HG03575 (cell line): ENCODE measurements around the gene PDE4B.

Experiments
- ATAC-seq: cut with Tn5 transposase; IDR thresholded peaks from one replicate; pipeline ENCODE4 v1.9.1; 2021; ENCODE audit not compliant: unreplicated experiment, insufficient number of reproducible peaks, low FRiP score; ENCODE audit errors: extremely low read depth

The PDE4B gene

DNA sequence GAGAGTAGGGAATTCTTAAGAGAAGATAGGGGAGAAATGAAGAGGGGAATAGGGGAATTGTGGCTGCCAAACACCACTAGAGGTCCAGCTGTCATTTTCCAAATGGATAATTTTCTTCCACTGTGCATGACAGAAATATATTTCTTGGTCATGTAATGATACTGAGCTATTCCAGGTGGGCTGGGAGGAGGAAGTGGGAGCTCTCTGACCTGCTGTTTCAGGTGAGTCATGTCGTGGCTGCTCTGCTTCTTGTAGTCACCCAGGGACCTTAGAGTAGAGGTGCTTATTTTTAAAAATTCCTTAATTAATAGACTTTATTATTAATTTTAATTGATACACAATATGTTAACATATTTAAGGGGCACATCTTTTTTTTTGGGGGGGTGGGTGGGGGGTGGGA, 11.9 kb downstream of the PDE4B start:
- no peak for ATAC-seq

DNA sequence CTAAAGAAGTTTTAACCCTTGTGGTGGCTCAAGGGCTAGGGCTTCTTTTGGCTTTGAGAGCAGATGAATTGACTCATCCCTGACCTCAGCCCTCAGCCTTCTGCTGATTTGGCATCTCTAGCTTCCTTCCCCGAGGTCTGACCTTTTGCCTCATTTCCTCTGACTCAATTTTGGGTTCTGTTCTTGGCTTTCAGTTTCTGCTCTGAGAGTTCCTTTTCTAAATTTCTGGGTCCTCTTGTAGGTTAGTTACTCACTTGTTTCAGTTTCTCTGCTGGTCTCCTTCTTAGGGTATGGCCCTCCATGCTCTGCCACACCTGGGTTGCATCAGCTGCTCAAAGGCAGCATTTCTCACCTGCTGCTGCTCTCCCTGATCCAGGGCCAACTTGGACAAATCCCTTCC, 19.4 kb downstream of the PDE4B start:
- ATAC-seq = peak; percentile 100

DNA sequence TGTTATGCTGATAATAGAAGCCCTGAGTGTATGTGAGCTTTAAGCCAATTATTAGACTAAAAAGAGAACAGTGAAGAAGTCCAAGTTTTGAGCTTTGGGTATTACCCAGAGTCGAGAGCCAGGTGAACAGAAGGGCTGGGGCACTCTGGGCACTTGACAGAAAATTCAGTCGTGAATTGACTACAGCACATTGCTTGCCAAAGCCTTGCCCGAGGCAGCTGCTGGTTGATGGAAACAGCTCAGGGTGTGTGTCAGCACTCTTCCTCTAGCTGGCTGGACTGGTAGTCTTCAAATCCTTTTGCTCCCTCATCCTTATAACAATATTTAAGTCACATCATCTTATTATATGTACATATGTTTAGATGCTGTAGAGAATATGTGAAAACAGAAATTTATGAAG, 21.3 kb downstream of the PDE4B start:
- no peak for ATAC-seq

DNA sequence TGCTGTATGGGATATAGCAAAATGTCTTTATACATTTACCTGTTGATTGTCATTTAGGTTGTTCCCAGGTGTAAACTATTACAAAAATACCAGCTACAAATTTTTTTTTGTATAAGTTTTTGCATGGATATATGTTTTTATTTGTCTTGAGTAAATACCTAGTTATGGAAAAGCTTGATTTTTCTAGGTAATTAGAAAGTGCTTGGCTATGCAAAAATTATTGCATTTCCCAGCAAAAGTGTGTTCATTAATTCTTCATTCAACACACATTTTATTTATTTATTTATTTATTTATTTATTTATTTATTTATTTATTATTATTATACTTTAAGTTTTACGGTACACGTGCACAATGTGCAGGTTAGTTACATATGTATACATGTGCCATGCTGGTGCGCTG, 22.1 kb downstream of the PDE4B start:
- ATAC-seq = no peak

DNA sequence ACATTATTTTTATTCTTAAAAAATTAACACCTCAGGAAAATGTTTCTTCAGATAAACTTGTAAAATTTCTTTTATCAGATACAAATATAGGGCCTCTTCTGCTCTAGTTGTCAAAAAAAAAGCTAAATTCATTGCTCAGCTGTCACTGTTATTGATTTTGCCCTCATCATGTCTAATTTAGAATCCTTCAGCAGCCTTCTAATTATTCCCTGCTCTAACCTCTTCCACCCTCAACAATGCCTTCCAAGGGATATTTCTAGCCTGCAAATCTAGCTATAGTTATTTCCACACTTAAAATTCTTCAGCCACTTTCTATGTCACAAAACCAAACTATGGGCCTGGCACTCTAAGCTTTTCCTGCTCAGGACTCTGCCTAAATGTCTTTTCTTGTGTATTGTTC, 25.2 kb downstream of the PDE4B start:
- no peak for ATAC-seq

DNA sequence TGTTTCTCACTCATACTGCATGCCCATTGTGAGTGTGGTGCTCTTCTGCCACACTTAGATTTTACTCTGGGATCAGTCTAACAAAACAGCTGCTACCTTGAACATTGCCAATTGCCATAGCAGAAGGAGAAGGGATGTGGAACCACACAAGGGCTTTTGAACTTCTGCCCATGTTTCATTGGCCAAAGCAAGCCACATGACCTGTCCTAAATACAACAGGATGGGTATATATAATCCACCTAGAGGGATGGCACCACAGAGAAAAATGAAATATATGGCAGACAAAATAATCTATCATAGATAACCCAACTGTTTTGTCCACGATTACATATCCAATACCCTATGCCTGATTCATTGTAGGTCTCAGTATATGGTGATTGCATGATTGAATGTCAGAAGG, 26.3 kb downstream of the PDE4B start:
- ATAC-seq = no peak

DNA sequence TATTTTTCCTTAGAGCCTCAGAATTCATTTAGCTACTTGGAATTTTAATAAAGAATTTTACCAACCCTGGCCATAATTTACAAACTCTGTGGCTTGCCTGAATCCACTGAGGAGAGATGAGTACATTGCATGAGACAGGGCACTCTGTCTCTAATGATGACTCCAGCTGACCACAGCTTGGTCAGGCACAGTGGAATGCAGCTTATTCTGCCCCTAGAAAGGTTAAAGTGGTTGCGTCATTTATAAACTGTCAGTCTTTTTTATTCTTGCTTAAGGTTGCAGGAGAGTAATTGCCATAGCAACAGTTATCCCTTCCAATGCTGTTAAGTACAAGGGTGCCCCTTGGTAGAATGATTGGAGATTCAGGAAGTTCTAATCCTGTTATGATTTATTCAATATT, 28.3 kb downstream of the PDE4B start:
- no peak for ATAC-seq

DNA sequence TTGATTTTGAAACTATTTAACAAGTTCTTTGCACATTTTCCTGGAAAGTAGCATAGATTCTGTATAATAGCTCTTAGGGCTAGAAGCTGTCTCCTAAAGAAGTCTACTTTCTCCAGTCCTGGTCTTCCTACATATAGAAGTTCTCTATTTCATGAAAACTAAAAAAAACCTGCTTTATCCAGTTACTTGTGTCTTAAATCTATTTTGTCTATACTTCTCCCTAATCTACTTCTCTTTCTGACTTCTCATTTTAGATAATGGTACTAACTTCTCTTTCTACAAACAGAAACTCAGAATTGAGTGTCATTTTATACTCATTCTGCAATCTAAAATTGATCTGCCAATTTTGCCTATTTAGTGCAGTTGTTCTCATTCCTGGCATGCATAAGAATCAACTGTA, 28.7 kb downstream of the PDE4B start:
- ATAC-seq = no peak

DNA sequence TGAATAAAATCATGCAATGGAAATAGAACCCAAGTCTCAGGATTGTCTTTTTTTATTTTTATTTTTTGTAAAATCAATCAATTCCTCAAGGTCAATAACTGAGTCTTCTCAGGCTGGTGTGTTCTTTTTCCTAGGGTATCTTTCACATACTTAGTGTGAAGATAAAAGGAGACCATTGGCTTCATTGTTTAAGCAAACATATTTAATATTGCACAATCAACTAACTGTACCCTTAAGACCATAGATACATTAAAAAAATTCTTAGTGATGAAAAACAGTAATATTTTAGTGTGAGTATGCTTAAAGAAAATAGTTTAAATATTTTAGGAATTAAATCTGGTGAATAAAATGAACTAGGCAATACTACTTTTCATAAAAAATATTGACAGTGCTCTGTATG, 31.4 kb downstream of the PDE4B start:
- ATAC-seq = no peak

DNA sequence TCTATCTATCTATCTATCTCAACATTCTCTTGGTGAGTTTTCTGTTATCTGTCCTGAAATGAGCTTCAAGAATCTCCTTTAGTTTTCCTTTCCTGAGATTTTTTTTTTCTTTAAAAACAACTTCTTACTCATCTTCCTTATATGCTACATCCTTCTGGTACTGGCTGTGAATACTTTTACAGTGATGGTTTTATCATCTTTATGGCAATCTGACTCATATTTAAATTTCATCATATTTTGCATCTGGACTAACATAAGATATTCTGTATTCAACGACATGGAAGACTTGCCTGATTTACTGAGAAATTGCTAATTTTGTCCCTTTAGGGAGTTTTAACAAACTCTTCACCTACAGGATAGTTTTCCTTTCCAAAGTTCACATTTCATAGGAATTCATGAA, 33.0 kb downstream of the PDE4B start:
- ATAC-seq = no peak

DNA sequence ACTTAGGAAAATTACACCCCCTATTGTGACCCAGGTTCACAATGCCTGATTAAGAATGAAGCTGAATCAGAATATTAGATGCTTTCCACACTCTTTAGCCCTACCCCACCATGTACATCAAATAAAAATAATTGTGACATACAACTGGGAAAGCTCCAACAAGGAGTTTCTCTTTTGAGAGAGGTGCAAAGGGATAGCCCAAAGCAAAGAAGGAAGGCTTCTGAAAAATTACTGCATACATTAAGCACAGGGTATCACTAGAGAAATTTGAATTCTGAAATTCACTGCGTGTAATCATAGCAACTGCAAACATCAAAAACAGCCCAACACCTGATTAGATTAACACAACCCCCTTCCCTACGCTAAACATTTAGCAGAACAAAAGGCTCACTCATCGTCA, 34.1 kb downstream of the PDE4B start:
- no peak for ATAC-seq

DNA sequence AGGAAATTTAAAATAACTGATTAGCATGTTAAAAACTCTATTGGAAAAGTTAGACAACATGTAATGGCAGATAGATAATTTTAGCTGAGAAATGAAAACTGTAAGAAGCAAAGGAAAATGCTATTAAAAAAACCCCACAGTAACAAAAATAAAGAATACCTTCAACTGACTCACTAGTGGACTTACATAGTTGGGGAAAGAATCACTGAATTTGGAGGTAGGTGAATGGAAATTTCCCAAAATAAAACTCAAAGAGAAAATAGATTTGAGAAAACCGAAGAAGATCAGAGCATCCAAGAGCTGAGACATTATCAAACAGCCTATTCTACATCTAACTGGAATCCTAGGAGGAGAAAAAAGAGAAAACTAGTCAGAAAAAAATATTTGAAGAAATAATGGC, 34.7 kb downstream of the PDE4B start:
- ATAC-seq = no peak

DNA sequence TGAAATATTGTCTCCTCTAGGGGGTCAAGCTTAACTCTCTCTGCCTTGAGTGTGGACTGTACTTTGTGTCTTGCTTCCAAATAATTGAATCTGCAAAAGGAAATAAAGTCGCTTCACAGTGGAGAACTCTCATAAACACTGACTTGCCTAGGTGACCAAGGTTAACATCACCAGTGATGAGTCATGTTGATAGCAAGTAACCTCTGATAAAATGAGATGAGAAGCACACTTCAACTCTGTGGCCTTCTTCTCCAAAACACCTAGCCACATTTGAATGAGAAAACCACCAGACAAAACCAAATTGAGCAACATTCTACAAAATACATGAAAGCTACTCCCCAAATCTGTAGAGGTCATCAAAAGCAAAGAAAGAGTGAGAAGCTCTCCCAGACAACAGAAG, 37.6 kb downstream of the PDE4B start:
- no peak for ATAC-seq

DNA sequence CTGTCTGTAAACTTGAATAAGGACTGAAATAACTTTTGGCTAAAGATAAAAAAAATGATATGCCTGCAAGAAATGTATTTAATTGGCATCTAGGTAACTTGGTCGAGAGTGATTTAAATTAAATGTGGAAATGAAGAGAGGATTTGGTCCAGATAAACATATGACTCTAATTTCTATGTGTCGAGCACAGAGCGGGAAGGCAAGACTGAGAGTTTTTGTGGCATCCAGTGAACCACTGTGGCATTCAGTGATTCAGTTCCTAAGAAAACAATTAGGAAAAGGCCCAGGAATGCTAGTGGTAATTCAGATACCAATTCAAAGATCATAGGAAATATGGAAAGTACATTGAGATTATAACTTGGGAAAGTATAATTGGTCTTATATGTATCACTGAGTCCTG, 39.6 kb downstream of the PDE4B start:
- ATAC-seq = no peak

DNA sequence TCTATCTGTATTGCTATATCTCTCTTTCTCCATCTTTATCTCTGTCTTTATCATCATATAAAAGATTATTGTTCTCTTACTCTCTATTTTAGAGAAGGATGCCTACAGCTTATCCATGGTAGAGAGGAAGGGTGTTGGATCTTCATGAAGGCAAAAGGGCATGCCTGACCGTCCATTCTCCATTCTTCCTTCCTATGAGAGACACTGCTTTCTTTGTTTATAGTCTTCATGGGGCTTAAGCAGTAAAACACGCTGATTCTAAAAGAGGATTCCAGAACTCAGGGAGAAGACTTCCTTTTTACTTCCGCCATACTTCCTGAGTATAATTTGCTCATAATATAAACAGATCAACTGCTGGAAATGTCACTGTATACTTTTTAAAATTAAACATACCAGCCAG, 44.0 kb downstream of the PDE4B start:
- ATAC-seq = no peak

DNA sequence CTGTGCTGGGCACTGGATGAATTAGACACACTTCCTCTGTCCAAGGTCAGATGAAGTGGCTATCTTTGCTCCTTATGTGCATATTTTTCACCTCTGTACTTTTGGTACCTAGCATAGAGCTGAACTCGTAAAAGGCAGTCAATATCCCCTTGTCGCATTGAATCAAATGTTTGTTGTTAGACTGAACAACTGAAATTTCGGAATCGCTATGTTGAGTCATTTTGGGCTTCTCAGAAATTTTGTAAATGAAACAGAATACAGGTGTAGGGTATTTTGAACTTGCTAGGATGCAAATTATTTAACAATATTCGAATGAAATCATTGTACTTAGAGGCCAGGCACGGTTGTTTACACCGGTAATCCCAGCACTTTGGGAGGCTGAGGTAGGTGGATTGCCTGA, 48.0 kb downstream of the PDE4B start:
- ATAC-seq = no peak

DNA sequence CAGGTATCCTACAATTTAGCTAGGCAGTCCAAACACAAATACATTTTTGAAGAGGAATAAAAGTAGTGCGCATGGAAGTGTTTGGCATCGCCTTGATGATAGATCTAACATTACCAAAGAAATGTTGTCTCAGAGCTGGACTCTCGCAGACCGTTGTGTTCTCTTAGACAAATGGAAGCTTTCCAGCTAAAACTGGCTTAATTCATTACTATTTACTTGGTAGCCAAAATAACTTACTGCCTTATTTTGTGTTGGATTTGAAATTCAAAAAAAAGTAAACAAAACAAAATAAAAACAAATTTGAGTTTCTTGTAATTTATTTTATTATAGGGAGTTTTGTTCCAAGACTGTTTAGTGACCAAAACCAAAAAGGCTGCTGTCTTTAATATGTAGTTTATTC, 51.6 kb downstream of the PDE4B start:
- no peak for ATAC-seq

DNA sequence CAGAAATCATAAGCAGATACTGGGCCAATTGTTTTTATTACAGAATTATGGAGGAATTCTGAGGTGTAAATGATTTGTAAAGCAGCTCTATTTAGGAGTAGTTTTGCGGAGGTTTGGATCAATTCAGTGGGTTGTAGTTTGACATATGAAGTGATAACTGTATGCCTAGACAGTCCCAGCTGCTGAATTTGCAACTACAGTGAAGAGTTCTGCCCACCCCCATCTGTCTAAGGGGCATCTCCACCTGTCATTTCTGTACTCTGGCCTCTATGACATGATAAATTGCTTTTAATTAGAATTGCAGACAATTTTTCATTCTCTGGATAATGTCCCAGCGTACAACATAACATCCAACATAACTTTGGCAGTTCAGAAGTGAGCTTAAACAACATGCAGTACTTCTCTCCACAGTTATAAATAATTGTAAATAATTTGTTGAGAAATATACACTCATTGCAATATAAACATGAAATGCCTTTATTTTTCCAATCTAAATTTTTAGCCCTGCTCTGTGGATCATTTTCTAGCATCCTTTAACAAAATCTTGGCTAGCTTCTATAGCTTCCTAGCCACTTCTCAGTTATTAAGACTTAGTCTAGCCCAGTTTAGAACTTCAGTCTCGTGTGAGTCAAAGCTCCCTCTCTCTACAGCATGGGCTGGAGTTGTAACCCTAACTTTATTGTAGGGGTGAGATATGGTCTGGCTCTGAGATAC, 52.3 kb downstream of the PDE4B start:
- ATAC-seq = no peak

DNA sequence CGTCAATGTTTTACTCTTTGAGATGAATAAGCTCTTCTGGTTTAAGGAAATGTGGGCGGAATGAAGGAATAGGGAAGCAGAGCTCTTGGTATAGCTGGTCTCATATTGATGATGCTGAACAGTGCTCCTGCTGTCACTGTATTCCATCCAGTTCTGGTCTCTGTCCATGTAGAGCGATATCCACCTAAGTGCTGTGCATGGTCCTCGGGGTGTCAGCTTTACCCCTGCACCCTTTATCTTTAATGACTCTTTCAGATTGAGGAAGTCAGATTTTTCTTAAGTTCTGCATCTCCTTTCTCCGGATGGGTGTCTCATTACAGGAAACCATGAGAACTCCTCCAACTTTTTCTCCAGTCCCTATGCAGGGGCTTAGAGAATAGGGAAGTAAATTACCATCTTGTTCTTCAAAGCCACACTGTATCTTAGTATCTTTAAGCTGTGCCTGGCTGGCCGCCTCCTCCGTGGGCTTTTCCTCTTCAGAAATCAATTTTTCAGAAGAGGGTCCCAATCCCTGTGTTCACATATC, 52.9 kb downstream of the PDE4B start:
- no peak for ATAC-seq

DNA sequence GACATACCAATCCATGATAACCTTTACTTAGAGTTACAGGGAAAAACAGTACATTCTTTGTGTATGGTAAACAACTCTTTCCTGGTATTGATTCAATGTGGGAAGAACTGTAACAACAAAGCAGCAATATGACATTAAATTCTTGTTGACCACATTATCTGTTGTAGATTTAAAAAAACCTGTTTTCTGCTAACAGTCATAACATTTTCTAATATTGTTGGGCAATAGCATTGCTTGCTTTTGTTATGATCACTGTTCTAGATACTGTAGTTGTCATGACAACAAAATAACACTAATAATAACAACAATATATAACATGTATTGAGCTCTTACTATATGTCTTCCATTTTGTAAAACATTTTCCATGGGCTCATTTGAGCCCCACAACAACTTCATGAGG, 54.2 kb downstream of the PDE4B start:
- no peak for ATAC-seq

DNA sequence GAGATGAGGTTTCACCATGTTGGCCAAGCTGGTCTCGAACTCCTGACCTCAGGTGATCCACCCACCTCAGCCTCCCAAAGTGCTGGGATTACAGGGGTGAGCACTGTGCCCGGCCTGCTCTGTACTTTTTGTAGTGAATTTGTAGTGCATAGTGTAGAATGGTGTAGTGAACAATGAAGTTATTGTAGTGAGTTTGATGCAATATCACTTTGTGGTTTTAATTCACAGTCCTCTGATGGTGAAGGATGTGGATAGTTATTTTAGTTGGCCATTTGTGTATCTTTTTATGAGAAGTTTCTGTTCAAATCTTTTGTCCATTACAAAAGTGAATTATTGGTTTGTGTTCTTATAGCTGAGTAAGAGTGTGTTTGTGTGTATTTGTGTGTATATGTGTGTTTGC, 57.6 kb downstream of the PDE4B start:
- no peak for ATAC-seq
